CD4-positive, alpha-beta T cell treated with Interleukin-6 at 100 ng/mL for 8 hours (primary cell): Measurements from ENCODE around the gene RERE.

Experiments
- DNase-seq: peaks from one replicate; pipeline ENCODE4 v3.0.0-alpha.2; 2020; ENCODE audit warnings: mixed read lengths, low spot score

The RERE gene

DNA sequence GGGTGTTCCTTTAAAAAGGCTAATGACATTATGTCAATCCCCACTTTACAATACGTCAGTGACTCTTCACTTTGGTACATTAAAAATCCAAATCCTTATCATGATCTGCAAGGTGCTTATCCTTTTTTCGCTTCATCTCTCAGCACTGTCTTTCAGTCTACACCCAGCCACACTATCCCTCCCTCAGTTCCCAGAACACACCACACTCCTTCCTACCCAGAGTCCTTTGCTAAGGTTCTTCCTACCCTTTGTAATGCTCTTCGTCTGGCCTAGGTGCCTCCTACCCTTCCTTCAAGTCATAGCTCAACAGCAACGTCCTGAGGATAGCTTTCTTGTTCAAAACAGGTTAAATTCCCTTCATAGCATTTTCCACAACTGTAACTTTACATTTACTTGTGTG, 152.6 kb downstream of the RERE start:
- no peak for DNase-seq

- DNase-seq: no peak
Observed at GRCh38 chr1:8663915-8664329, 153.5 kb downstream of the RERE start.

DNA sequence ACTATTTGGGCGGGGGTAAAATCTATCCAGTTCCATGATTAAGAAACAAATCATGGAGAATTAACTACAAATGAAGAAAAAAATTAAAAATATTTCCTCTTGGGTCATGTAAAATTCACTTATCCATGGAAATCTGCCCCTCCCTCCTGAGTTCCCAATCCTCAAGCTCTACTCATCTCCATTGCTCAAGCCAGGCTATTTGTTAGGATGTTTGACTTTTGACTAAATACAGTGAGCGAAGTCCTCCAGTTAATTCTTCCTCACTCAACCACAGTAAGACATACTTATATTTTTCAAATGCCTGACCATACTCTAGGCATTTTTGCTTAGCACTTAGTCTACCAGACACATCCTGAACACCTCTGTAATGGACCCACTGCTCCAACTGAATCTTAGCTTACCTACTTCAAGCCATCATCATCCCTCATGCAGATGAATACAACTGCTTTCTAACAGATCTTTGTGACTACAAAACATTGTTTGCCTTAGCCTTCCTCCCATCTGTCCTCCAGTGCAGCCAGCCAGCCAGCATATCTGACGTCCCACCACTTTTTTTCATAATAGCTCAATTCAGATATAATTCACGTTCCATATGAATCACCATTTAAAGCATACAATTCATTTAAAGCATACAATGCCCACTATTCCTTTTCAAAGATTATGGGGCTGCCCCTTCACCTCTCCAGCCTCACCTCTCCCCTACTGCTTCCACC, 154.2 kb downstream of the RERE start:
- no peak for DNase-seq

DNA sequence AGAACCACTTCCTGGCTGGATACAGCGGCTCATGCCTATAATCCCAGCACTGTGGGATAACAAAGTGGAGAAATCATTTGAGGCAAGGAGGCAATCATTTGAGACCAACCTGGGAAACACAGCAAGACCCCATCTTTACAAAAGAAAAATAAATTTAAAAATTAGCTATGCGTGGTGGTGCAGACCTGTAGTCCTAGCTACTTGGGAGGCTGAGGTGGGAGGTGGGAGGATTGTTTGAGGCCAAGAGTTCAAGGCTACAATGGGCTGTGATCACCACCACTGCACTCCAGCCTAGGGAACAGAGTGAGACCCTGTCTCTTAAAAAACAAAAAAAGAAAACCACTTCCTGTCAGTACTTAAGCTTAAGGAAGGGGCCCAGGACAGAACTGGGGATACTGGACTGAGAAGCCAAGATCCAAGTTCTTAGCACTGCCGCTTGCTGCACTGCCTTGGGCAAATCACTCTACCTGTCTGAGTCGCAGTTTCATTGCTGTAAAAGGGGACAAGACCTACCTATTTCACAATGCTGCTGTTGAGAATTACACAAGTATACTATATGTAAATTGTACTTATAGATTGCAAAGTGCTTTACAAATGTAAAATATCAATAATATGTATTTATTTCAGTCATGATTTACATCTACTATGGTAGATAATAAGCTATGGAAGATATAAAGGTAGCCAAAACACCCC, 154.9 kb downstream of the RERE start:
- DNase-seq: no peak

DNA sequence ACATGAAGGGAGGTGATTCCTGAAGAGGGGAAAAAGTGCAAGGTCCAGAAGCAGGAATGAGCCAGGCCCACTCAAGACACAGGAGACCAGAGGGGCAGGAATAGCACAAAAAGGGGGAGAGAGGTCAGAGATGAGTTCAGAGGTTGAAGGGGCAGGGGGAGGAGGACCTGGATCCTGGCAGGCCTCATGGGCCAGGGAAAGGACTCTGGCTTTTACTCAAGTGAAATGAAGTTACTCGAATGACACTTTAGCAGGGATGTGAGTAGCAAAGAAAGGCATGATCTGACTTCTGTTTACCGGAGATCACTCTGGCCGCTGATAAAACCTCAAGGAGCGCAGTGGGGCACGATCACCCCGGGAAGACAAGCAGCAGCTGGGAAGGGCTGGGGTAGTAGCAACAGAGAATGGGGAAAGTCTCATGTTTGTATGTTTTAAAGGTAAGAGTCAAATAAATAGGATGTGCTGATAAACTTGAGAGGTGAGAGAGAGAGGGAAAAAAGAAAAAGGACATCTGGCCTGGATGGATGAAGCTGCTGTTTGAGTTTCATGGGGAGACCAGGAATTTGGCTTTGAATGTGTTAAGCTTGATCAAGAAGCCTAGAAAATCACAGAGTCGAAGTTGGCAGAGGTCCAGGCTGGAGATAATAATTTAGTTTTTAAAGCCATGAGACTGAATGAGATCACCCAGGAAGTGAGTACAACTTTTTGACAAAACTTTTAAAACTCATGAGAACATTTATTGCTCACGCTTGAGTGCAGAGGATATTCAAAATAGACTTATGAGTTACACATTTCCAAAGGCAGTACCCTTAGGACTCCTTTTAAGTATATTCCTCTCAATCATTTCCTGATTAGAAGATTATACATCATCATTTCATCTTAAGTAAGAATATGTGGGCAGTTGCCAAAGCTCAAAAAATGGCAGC, 156.0 kb downstream of the RERE start:
- no peak for DNase-seq

GRCh38 chr1:8660411-8660828, 157.0 kb downstream of the RERE start:
- no peak for DNase-seq

- no peak for DNase-seq
Observed at GRCh38 chr1:8659593-8659992, 157.8 kb downstream of the RERE start.

GRCh38 chr1:8653878-8654277, 163.6 kb downstream of the RERE start:
- DNase-seq: no peak

DNA sequence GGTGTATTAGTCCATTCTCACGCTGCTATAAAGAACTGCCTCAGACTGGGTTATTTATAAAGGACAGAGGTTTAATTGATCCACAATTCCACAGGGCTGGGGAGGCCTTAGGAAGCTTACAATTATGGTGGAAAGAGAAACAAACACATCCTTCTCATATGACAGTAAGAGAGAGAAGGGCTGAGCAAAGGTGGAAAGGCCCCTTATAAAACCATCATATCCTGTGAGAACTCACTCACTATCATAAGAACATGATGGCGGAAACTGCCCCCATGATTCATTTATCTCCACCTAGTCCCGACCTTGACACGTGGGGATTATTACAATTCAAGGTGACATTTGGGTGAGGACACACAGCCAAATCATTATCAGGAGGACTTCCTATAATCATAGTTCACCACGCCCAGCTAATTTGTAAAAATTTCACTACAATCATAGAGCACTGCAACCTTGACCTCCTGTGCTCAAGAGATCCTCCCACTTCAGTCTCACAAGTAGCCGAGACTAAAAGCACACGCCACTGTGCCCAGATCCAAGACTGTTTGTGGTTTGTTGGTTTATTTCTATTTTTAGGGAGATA, 164.9 kb downstream of the RERE start:
- no peak for DNase-seq

GRCh38 chr1:8651962-8652361, 165.5 kb downstream of the RERE start:
- DNase-seq: no peak

DNA sequence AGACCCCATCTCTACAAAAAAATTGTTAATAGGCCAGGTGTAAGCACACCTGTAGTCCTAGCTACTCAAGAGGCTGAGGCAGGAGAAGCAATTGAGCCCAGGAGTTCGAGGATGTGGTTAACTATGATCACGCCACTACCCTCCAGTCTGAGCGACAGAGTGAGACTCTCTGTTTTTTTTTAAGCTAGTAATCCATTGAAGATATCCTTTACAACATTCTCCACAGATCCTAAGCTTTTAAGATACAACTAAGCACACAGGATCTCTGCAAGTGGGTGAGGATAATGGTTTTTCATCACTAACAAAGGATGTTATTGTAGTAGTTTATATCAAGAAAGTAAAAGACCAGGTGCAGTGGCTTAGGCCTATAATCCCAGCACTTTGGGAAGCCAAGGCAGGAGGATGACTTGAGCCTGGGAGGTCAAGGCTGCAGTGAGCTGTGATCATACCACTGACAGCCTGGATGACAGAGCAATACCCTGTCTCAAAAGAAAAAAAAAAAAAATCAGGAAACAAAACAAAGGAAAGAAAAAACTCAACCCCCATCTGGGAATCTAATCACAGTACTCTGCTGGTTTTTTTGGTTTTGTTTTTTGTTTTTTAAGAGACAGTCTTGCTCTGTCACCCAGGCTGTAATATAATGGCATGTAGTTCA, 166.1 kb downstream of the RERE start:
- DNase-seq: no peak

GRCh38 chr1:8649875-8650274, 167.6 kb downstream of the RERE start:
- DNase-seq: no peak

- DNase-seq: no peak
Observed at GRCh38 chr1:8649027-8649426, 168.4 kb downstream of the RERE start.

- DNase-seq: no peak
Observed at GRCh38 chr1:8646996-8647395, 170.4 kb downstream of the RERE start.

- DNase-seq: no peak
Observed at GRCh38 chr1:8646189-8646588, 171.3 kb downstream of the RERE start.

- DNase-seq: no peak
Observed at GRCh38 chr1:8643542-8644536, 173.6 kb downstream of the RERE start.

- DNase-seq: no peak
Observed at GRCh38 chr1:8642114-8642513, 175.3 kb downstream of the RERE start.

DNA sequence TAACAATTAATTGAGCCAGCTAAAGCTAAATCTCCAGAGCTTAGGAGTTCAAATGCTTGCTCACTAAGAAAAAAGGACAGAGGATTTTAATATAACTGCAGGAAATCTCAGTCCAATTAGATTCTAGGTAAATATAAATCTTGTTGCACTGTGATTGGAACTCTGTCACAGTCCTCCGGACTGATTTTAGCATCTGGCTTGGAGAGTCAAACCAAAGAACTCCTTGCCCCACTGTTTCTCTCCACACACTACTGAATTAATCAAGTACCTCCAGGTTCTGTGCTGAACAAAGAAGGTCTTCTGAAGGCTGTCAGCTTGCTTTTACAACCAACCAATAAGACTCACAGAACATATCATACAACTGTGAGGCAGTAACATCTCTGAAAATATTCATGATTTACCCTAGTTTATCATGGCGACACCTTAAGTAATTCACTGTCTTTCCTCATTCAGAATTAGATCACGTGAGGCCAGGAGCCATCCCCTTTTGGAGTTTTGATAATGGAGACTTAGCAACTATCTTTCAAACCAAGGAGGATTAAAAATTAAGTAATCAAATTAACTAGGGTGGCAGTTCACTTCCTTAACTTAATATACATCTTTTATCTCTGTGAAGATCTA, 176.0 kb downstream of the RERE start:
- DNase-seq: no peak

- DNase-seq: no peak
Observed at GRCh38 chr1:8640950-8641349, 176.5 kb downstream of the RERE start.

GRCh38 chr1:8639148-8639547, 178.3 kb downstream of the RERE start:
- no peak for DNase-seq
